ENCODE results near the gene SEMA5A.
"Not testable (repeated sequence)": the region's sequence is repeated elsewhere in the genome, so short reads cannot be mapped to it uniquely, and the experiment has no call there.

The SEMA5A gene

DNA sequence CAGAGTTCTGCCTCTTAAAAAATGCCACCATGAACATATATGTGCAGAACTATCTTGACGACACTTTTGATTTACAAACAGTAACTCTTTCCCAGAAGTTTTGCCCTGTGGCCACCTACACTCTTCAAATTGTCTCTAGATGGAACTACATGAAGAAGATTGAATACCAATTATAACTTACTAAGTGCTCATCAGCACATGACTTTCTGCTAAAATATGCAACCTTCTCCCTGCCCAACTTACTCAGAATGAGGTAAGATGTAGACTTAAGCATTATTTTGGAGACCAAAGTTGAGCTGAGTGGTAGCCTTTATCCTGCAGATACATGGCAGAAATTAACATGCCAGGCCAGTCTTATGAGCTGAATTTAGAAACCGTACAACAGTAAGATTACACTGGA lies 105.4 kb downstream of the SEMA5A start:
- no peak for DNase-seq (ENCODE audit: low spot score)

GRCh38 chr5:9439531-9440292 lies 106.2 kb downstream of the SEMA5A start:
- no peak for DNase-seq (ENCODE audit: low spot score)

DNA sequence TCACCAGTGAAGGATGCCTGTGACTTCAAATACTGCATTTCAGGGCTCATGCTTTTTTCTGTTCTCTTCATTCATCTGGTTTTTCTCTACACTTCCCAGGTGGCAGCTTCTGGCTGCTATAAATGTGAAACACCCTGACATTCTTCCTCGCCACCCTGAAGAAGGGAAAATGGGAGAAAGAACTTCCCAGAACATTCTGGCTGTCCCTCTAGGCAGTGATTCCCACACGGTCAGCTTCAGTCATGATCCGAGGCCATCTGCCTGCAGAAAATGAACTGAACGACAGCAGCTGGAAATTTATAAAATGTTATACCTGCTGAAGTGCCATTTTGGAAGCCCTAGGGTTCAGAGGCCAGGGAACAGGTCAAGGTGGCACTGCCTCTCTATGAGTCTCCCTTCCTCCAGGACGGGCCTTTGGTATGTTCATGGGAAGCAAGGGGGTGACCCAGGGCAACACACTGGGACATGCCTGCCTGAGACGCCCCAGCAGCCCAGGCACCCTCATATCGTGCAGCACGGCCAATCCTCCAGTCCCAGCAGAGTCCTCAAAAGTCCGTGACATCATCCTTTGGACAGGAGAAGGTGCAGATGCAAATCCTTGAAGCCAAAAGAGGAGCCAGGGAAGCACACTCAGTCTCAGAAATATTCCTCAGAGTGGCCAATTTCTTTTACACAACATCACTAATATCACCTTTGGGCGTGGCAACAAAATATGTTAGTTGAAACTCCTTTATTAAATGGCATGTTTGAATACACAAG lies 107.1 kb downstream of the SEMA5A start:
- no peak for DNase-seq (ENCODE audit: low spot score)

GRCh38 chr5:9437741-9438240 lies 108.1 kb downstream of the SEMA5A start:
- DNase-seq (ENCODE audit: low spot score): no peak

DNA sequence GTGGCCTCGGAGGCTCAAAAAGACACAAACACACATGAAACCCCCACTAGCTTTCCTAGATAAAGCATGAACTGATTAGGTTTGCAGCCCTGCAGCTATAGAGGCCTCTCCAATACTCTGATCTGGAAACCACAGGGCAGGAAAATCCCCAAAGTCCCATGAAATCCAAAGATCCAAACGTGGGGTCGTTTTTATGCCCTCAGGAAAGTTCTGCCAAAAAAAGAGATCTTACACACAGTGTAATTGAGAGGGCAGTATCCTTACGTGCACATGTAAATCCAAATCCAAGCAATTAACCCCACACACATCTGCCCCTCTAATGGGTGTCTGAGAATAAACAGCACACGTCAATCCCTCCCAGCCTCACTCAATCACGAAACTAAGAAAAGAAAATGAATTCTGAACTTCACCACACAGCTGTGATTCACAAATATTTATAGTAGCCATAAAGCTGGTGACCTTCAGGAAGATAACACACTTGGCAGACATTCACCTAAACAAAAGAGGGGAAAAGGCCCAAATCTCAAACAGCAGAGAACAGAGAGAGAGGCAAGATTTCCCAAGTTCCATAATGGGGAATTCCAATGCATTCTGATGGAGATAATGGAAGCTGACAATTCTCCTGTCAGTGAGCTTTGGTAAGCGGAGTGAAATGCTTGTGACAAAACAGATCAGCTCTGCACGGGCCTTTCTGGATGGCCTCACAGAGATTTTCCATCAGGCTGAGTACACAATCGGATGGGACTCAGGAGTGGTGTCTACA lies 114.2 kb downstream of the SEMA5A start:
- DNase-seq (ENCODE audit: low spot score): no peak

DNA sequence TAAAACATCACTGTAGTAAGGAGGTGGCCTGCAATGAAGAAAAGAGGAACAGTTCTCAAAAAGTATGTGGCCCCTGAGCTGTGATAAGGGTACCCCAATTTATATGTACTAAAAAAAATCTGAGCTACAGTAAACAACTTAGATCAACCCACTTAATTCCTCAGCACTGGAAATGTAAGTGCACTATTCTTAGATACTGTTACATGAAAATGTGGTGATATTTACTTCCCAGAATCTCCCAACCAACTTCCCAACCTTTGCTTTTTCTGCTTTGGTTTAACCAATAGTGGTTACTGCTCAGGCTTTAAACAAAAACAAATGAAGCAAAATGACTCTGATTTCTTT lies 114.8 kb downstream of the SEMA5A start:
- DNase-seq (ENCODE audit: low spot score): no peak

DNA sequence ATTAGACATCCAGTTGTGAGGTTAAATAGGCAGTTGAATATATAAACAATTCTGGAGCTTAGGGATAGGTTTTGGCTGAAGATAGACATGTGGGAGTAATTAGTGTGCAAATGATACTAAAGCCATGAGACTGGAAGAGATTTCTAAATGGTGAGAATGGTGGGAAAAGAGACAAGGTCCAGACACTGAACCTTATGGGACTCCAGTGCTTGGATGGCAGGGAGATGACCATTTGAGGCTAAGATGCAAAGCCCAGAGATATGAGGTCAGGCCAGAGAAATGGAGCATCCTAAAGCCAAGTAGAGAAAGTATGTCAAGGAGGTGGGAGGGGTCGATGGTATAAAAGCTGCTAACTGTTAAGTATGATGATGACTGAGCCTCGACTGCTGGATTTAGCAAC lies 115.6 kb downstream of the SEMA5A start:
- no peak for DNase-seq (ENCODE audit: low spot score)

- DNase-seq (ENCODE audit: low spot score): no peak
Observed at GRCh38 chr5:9429691-9430215, 116.1 kb downstream of the SEMA5A start.

DNA sequence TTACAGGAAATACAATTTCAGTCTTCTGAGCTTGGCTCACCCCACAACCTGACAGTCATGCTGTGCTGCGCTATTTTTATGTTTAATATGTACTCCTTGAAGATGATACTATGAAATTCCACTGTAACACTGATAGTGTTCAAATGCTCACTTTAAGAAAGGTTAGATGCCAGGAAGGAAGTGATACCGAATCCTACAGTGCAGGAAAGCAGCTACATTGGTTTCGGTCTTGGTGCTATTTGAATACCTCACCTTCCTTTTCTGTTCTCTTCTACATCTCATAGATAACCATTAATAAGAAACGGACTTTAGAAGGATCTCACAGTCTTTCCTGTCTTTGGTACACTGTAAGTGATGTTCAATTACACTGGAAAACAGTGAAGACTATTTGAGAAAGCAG lies 117.6 kb downstream of the SEMA5A start:
- DNase-seq (ENCODE audit: low spot score): no peak

- DNase-seq (ENCODE audit: low spot score): no peak
Observed at GRCh38 chr5:9425710-9426109, 120.2 kb downstream of the SEMA5A start.

DNA sequence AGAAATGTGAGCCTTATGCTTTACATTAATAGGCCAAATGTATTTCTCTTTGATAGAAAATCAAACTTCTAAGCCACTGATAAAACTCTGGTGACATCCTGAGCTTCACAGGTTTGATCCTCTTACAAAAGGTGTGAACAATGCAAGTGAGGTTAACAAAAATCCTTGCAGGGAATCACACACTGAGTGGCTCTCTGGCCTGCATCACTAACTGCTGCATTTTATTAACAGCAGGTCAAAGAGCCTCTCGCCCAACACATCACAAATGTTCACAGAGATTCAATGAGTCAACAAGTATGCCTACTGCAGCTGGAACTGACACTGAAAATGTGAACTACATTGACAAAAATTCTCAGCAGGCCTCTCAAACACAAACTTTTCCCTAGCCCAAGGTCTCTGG lies 122.3 kb downstream of the SEMA5A start:
- no peak for DNase-seq (ENCODE audit: low spot score)

GRCh38 chr5:9421884-9422283 lies 124.0 kb downstream of the SEMA5A start:
- DNase-seq (ENCODE audit: low spot score): no peak

- DNase-seq (ENCODE audit: low spot score): no peak
Observed at GRCh38 chr5:9419794-9420193, 126.1 kb downstream of the SEMA5A start.

DNA sequence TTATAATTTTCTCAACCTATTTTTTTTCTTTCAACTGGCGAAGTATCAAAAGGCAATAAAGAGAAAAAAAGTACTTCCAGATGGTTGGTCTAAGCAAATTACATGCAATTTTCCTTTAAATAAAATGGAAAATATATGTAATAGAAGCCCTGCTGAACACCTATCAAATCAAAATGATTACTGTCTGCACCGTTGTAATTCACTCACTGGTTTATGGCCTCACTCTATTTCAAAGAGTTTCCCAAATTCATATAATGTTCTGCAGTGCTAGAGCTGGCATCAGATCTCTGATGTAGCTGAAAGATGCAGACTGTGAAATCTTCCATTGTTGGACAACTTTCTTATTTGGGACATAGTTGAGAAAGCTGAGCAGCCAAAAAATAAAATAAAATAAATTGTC lies 130.3 kb downstream of the SEMA5A start:
- DNase-seq (ENCODE audit: low spot score): no peak

DNA sequence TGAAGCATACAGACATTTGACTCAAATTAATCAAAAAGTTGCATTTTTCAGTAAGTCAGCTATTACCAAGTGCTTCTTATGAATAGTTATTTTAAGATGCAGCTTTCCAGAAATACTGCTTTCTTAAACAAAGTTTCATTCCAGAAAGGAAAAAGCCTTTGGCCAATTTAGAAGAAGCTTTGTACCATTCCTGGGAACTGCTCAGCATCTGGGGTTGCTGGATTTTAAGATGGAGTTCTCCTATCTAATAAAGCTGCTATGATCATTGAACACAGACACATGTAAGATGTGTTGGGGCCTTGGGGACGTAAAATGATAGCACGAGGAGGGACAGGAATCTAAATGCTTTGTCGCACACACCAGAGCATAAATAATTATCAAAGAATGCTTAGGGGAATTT lies 130.8 kb downstream of the SEMA5A start:
- DNase-seq (ENCODE audit: low spot score): no peak

DNA sequence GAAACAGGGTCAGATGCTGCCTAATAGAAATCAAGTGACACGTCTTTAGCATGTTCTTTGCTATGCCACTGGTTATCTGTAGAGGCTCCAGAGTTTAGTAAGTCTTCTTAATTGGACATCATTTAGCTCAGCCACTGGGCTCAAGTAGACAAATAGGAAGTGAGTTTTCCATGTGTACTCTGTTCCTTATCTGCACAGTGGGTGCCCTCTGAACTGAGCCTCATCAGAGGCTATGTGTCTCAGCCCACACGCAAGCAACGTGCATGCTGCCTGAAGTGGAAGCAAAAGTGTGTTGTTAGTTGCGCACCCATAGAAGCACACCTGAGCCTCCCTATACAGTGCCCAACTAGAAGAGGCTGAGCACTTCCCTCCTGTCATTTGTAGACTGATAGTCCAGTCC lies 134.7 kb downstream of the SEMA5A start:
- DNase-seq (ENCODE audit: low spot score): no peak

DNA sequence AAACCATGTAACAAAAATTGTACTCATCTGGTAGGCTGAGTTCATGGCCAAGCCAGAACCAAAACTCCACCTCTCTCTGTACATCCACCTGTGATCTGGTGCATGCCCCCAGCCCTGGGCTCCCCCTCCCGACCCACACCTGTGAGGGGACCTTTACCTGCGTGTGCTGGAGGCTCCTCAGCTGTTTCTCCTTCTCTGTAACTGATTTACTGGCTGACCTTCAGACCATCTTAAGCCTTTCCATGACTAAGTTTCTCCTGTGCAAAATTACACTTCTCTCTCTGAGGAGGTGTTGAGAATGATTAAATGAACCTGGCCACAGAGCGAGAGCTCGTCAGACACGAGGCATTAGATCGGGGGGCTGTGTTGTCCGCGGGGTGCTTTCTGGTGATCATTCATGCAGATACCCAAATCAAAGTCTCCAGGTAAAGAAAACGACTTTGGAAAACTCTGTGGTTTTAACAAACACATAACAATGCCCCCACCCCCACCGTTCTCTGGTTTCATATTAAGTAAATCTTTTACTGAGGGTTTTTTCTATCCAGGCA lies 136.4 kb downstream of the SEMA5A start:
- no peak for DNase-seq (ENCODE audit: low spot score)

- DNase-seq (ENCODE audit: low spot score): no peak
Observed at GRCh38 chr5:9408964-9409363, 136.9 kb downstream of the SEMA5A start.

DNA sequence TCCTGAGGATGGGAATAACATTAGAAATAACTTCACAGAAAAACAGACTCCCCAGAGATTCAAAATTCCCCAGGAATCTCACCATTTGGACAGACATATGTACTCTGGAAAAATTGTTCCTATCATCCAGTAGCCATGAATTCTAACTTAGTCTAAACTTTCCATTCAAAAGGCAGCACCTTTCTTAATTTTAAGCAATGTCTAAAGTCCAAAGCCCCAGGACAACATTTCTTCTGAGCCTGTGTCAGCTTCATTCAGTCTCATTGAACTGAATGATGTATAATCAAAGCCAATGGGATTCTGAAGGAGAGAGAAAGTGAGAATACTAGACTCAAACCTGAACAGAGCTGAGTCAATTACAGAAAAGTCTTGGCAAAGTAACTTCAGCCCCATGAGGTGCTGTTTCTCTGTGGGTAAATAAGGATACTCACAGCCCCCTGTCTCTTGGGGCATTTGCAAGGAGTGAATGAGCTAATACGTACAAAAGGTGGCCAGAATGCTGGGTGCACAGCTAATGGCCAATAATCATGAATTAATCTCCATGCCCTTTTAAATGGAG lies 140.6 kb downstream of the SEMA5A start:
- no peak for DNase-seq (ENCODE audit: low spot score)

GRCh38 chr5:9401786-9402472 lies 143.9 kb downstream of the SEMA5A start:
- DNase-seq (ENCODE audit: low spot score): no peak

GRCh38 chr5:9399783-9400182 lies 146.1 kb downstream of the SEMA5A start:
- DNase-seq (ENCODE audit: low spot score): not testable (repeated sequence)
